ENCODE results near the gene LASP1.

Gene LASP1

DNA sequence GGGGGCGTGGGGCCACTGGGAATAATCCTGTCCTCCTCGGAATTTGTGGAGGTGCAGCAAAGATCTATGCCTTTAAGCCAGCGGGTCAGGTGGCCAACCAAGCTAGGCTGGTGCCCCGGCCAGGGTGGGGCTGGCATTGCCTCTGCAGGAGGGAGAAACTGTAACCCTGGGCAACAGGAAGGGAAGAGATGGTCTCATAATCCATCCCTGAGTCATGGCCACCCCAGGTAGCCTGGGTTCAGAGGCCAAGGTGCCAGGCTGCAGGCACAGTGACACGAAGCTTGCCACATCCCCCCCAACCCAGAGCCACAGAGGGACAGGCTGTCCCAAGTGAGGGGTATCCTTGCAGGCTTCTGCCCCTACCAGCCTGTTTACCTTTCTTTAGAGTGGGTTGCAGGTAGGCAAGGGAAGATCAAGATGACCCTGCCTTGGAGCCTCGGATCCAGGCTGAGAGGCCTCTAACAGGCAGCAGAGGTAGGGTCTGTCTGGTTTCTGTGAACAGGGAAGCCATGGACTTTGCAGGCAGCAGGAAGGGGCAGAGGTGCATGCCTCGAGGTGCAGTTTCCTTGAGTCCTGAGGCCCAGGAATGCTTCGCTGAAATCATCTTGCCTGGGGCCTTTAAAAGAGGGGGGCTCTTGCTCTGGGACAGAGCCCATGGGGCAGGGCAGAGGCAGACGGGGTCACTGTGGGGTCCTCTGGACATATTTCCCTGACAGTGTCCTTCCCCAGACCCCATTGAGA is 4.0 kb downstream of the LASP1 start:
- H3K27ac Mint-ChIP-seq (ENCODE audit: low read depth) = peak overlapping the region; percentile 84
- no peak for ATAC-seq (replicated peaks; ENCODE audit: extremely low read depth, poor library complexity, severe bottlenecking)
- no peaks in the 10 kb centered on the region for H3K9me3 Mint-ChIP-seq
- H3K27me3 Mint-ChIP-seq = no peaks in the 10 kb centered on the region
- peak overlapping the region; percentile 100 for H3K4me3 Mint-ChIP-seq
- DNase-seq (ENCODE audit: low spot score in 2 of 2) = no peak
- H3K36me3 Mint-ChIP-seq (ENCODE audit: insufficient read depth) = peaks cover 44% of the 10 kb centered on the region
- H3K4me1 Mint-ChIP-seq = peaks cover 85% of the 10 kb centered on the region

GRCh38 chr17:38874505-38875400 is 4.9 kb downstream of the LASP1 start:
- Mint-ChIP-seq H3K27me3 (no peaks in the 10 kb centered on the region), H3K4me3 (peak overlapping the region; percentile 100), H3K9me3 (no peaks in the 10 kb centered on the region), H3K36me3 (ENCODE audit: insufficient read depth) (peaks cover 44% of the 10 kb centered on the region), H3K27ac (ENCODE audit: low read depth) (peak overlapping the region; percentile 84), H3K4me1 (peaks cover 84% of the 10 kb centered on the region)
- ATAC-seq (replicated peaks; ENCODE audit: extremely low read depth, poor library complexity, severe bottlenecking) = no peak
- no peak for DNase-seq (ENCODE audit: low spot score in 2 of 2)

- no peak for ATAC-seq (replicated peaks; ENCODE audit: extremely low read depth, poor library complexity, severe bottlenecking)
- Mint-ChIP-seq H3K4me1 (peaks cover 92% of the 10 kb centered on the region), H3K9me3 (no peaks in the 10 kb centered on the region), H3K4me3 (peak overlapping the region; percentile 100), H3K36me3 (ENCODE audit: insufficient read depth) (peaks cover 46% of the 10 kb centered on the region), H3K27me3 (no peaks in the 10 kb centered on the region), H3K27ac (ENCODE audit: low read depth) (peak overlapping the region; percentile 84)
- DNase-seq (ENCODE audit: low spot score in 2 of 2) = no peak
Measured at GRCh38 chr17:38875477-38876075, 5.7 kb downstream of the LASP1 start.

DNA sequence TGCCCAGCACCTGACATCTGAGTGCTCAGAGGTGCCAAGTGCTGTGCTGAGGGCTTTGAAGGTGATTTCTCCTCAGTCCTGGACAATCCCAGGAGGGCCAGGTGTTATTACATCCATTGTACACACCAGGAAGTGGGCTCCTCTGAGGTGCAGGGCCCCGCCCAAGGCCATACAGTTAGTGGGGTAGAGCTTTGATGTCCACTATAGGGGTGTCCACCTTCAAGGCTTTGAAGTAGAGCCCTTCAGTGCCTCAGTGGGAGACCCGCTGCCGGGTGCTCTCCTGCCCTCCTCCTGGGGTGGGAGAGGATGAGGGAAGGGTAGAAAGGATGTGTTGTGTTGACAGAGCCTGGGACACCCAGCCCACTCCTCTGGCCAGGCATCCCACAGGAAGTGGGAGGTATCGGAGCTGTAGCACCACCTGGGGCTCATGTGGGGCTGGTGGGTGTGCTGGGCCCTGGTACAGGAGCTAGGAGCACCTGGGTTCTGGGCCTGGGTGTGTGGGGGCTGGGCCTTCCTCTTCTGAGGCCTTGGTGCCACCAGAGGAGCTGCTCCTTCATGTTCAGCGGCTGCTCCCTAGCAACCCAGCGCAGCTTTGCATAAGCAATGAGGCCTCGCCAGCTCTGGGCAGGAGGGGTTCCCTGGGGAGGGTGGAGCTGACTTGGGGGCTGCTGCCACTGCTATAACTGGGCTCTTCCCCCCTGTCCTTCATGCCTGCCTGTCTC is 7.4 kb downstream of the LASP1 start:
- H3K36me3 Mint-ChIP-seq (ENCODE audit: insufficient read depth) = peaks cover 52% of the 10 kb centered on the region
- peak; percentile 56 for ATAC-seq (replicated peaks; ENCODE audit: extremely low read depth, poor library complexity, severe bottlenecking)
- no peaks in the 10 kb centered on the region for H3K27me3 Mint-ChIP-seq

DNA sequence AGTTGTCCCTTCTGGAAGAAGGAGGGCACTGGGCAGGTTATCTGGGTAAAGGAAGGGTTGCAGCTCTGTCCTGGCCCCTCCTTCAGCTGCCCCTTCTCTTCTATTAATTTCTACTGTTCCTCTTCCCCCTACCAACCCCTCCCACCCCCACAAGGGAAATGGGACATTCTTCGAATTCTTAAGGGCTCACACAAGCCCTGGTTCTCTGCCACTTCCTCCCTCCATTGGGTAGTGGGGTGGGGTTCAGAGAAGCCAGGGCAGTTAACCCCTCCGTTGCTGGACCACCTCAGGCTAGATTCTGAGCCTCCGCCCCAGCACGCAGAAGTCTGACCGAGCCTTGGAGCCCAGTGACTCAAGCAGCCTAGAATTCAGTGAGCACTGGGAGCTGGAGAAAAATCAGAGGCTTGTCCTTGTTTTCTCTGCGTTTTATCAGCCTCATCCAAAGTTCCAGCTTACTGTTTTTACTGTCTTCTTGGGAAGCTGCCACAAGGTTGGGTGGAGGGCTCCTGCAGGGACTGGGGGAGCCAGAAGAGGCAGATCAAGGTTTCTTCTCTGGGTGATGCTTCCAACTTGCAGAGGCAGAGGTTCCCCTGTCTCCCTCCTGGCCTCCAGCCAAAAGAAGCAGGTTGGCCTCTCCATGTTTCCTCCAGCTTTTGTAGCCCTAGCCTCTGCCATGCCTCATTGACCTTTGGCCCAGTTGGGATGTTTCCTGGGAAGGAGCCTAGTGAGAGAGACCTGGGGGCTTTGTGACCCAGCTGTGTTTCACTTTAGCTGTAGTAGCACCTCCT is 10.2 kb downstream of the LASP1 start:
- peaks cover 87% of the 10 kb centered on the region for H3K4me1 Mint-ChIP-seq
- peak overlapping the region; percentile 35 for H3K27ac Mint-ChIP-seq (ENCODE audit: low read depth)
- ATAC-seq (replicated peaks; ENCODE audit: extremely low read depth, poor library complexity, severe bottlenecking) (no peak), DNase-seq (ENCODE audit: low spot score in 2 of 2) (no peak)
- no peaks in the 10 kb centered on the region for H3K9me3 Mint-ChIP-seq
- peaks cover 70% of the 10 kb centered on the region for H3K36me3 Mint-ChIP-seq (ENCODE audit: insufficient read depth)
- no peaks in the 10 kb centered on the region for H3K27me3 Mint-ChIP-seq
- peak overlapping the region; percentile 36 for H3K4me3 Mint-ChIP-seq

More for the DNA sequence above, 7.4 kb downstream of the LASP1 start:
- peaks cover 93% of the 10 kb centered on the region for H3K4me1 Mint-ChIP-seq
- H3K9me3 Mint-ChIP-seq = no peaks in the 10 kb centered on the region
- peak overlapping the region; percentile 100 for H3K4me3 Mint-ChIP-seq
- no peak for DNase-seq (ENCODE audit: low spot score in 2 of 2)
- H3K27ac Mint-ChIP-seq (ENCODE audit: low read depth) = peak overlapping the region; percentile 81

DNA sequence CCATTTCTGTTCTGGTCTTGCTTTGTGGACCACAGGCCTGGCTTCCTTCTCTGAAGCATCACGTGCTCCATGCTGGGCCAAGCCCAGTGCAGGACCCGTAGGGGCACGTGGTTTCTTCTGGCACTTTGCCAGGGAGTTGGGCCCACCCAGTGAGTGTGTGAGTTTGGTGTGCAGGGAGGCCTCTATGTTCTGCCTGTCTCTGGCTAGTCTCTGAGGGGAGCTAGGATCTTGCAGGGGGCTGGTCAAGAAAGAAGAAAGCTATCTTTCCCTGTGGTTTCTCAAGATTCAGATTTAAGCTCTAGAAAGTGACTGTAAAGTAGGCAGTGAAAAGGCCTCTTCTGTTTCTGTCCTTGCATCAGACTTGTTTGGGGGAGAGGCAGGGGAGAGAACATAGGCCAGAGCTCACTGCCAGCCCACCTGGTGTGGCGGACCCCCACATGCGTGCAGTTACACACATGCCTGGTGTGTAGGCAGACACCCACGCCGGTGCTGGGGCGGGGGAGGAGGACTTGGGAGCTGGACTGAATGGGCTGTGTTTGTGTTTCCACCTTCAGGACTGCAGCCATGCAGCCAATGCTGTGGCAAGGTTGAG is 11.8 kb downstream of the LASP1 start:
- Mint-ChIP-seq H3K4me3 (peak overlapping the region; percentile 68), H3K27ac (ENCODE audit: low read depth) (peak overlapping the region; percentile 91), H3K36me3 (ENCODE audit: insufficient read depth) (peaks cover 73% of the 10 kb centered on the region), H3K9me3 (no peaks in the 10 kb centered on the region), H3K27me3 (no peaks in the 10 kb centered on the region), H3K4me1 (peaks cover 90% of the 10 kb centered on the region)
- ATAC-seq (replicated peaks; ENCODE audit: extremely low read depth, poor library complexity, severe bottlenecking) (no peak), DNase-seq (ENCODE audit: low spot score in 2 of 2) (no peak)

GRCh38 chr17:38882870-38883269 is 13.0 kb downstream of the LASP1 start:
- no peaks in the 10 kb centered on the region for H3K27me3 Mint-ChIP-seq
- DNase-seq (ENCODE audit: low spot score in 2 of 2) (no peak), ATAC-seq (replicated peaks; ENCODE audit: extremely low read depth, poor library complexity, severe bottlenecking) (no peak)
- peak overlapping the region; percentile 68 for H3K4me3 Mint-ChIP-seq
- peak overlapping the region; percentile 91 for H3K27ac Mint-ChIP-seq (ENCODE audit: low read depth)
- no peaks in the 10 kb centered on the region for H3K9me3 Mint-ChIP-seq
- peaks cover 70% of the 10 kb centered on the region for H3K36me3 Mint-ChIP-seq (ENCODE audit: insufficient read depth)
- peaks cover 90% of the 10 kb centered on the region for H3K4me1 Mint-ChIP-seq

- peaks cover 88% of the 10 kb centered on the region for H3K4me1 Mint-ChIP-seq
- H3K4me3 Mint-ChIP-seq = peak overlapping the region; percentile 68
- H3K27me3 Mint-ChIP-seq = no peaks in the 10 kb centered on the region
- no peaks in the 10 kb centered on the region for H3K9me3 Mint-ChIP-seq
- ATAC-seq (replicated peaks; ENCODE audit: extremely low read depth, poor library complexity, severe bottlenecking) (no peak), DNase-seq (ENCODE audit: low spot score in 2 of 2) (no peak)
- H3K36me3 Mint-ChIP-seq (ENCODE audit: insufficient read depth) = peaks cover 67% of the 10 kb centered on the region
- peak overlapping the region; percentile 91 for H3K27ac Mint-ChIP-seq (ENCODE audit: low read depth)
Measured at GRCh38 chr17:38883592-38884526, 14.0 kb downstream of the LASP1 start.

DNA sequence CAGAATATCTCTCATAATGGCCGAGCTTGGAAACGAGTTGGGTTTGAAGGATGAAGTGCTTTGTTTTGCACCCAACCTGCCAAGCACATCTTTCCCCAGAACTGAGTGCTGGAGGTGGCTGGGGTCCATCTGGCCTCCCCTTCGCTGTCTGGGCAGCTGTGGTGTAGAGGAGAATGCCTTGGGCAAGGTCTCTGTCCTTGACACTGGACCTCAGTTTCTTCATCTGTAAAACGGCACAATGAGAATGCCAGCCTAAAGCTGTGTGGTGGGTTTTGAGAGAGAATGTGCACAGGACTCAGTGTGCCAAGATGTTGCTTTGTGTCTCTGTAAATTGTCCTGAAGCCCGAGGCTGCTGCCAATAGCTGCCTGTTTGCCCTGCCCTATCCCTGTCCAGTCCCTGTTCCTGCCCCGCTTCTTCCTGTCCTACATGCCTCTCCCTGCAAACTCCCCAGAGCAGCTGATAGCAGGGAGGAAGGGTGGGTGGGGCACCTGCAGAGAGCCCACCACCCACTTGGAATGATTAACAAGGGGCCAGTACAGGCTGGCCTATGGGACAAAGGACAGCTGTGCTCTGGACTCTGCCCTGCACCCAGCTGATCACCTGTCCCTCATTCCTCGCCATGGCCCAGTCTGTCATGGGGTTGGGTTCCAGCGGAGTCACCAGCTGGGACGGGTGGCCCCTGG is 15.3 kb downstream of the LASP1 start:
- H3K36me3 Mint-ChIP-seq (ENCODE audit: insufficient read depth) = peaks cover 63% of the 10 kb centered on the region
- no peaks in the 10 kb centered on the region for H3K9me3 Mint-ChIP-seq
- peak overlapping the region; percentile 65 for H3K4me3 Mint-ChIP-seq
- peak overlapping the region; percentile 96 for H3K27ac Mint-ChIP-seq (ENCODE audit: low read depth)
- ATAC-seq (replicated peaks; ENCODE audit: extremely low read depth, poor library complexity, severe bottlenecking) = no peak
- DNase-seq (ENCODE audit: low spot score in 2 of 2) = no peak
- H3K4me1 Mint-ChIP-seq = peaks cover 91% of the 10 kb centered on the region
- no peaks in the 10 kb centered on the region for H3K27me3 Mint-ChIP-seq

Measured in central memory CD8-positive, alpha-beta T cell (primary cell).